GM19240 (cell line): Measurements from ENCODE around the gene ADAMTSL5.
A peak's percentile ranks its signal among the peaks of the same experiment; 100 is the strongest.
"Not testable (repeated sequence)": the region's sequence is repeated elsewhere in the genome, so short reads cannot be mapped to it uniquely, and the experiment has no call there.

Experiments used
- DNase-seq: peaks from one replicate; pipeline ENCODE4 v3.0.0; 2011; ENCODE audit warnings: low spot score; ENCODE audit not compliant: insufficient read length

Gene ADAMTSL5

DNA sequence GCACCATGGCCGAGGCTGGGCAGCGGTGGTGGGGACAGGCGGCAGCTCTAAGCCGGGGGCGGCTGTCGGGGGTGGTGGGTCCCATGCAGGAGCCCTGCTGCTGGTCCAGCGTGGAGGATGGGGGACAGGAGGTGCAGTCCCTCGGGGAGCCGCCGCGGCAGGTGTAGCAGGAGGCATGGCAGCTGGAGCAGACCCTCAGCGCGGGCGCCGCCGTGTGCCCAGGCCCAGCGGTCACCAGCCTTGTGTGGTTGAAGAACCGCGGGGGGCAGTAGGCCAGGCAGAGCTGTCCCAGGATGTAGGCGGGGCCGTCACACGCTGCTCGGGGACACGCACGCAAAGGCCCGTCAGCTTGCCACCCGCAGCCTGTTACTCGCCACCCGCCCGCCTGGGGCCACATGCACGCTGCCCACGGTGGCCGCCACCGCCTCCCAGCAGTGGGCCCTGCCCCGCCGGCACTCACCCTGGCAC is 30.9 kb downstream of the ADAMTSL5 start:
- no peak for DNase-seq

DNA sequence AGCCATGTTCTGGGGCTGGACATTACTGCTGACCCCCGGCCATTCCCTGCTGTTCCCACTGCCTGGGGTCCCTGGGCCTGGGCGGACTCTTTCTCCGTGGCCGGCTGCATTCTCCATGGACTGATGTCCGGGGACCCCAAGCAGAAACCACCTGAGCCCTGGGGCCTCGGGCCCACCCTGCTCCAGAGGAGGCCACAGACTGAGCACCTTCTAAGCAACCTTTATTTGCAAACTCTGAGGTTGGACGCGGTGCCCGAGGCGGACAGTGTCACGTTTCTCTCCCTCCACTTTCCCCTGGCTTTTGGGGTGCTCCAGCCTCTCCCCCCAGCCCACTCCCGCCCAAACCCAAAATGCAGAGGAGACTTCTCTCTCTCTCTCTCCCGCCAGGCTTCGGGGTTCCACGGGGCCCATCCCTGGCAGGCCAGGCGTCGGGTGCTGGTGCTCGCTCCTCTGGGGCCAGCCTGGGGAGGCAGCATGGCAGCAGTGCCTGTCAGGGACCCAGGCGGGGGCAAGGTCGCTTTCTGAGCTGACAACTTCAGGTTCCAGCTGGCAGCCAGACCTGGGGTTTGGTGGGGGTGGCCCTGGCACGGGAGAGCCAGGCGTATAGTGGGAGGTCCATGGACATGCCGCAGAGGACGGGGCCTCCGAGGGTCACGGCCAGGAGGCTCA is 31.5 kb downstream of the ADAMTSL5 start:
- no peak for DNase-seq

DNA sequence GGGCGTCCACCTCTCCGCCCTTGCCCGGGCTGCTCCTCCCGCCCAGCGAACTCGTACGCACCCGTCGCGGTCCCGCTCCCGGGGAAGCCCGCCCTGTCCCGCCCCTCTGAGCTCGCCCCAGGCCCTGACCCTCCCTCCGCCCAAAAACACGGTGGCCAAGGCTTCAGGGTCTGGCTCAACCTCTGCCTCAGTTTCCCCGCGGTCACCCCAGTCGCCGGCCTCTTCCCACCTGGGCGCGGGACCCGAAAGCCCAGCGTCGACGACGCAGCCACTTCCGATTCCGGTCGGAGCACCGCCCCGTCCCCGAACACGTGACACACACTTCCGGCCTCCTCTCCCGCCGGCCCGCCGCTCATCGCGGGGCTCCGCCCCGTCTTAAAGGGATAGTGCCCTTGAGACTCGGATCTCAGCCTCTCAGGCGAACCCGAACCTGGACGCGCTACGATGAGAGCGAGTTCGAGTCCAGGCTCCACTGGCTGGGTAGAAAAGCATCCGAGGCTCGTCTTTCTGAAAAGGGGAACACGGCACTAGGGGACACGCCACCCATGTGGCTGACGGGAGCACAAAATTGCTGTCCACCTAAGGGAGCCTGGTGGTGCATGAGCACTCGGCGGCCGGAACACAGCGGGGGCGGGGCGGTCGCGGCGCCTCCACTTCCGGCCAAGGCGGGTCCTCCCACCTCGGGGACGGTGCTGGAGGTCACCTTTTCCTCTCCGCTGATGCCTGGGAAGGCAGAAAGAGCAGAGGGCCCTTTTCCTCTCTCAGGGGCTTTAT is 33.7 kb downstream of the ADAMTSL5 start, which contains the start of gene C19orf25:
C19orf25 (minus strand) TSS at position 282 of the 774 bp plus-strand sequence. CDS start 312 bp downstream, outside the sequence.
- DNase-seq = peak; percentile 99

DNA sequence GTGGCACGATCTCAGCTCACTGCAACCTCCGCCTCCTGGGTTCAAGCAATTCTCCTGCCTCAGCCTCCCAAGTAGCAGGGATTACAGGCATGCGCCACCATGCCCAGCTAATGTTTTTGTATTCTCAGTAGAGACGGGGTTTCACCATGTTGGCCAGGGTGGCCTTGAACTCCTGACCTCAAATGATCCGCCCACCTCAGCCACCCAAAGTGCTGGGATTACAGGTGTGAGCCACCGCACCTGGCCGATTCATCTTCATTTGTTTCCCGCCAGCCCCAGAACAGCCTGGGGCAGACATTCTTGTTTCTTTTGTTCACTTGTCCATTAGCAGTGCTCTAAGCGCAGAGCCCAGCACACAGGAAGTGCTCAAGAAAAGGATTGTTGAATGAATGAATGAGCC is 35.8 kb downstream of the ADAMTSL5 start:
- not testable (repeated sequence) for DNase-seq

DNA sequence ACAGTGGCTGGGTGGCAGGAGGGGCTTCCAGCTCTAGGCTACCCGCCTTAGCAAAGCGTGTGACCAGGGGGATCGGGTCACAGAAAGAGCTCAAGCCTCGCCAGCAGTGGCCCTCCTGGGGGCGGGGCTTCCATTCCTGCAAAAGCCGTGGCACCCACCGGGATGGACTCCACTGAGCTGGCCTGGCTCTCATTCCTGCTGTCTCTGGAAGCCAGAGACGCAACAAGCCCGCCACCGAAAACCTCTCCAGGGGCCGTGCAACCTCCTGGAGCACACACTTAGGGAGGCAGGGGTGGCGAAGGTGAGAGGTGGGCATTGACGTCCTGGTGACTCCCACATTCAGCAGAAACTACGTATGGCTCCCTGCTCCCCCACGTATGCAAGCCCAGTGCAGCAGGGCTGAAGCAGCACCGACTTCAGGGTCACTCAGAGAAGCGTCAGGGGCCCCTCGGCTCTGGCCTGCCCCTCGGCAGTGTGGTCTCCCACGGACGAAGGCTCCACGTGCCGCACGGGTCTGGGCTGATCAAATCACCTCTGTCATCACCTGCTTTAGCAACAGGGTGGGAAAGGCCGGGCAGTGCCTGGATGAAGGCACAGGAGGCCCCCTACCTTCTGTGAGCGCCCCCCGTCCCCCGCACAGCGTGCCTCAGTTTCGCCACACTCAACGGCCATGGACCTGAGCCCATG is 36.9 kb downstream of the ADAMTSL5 start:
- DNase-seq = no peak

DNA sequence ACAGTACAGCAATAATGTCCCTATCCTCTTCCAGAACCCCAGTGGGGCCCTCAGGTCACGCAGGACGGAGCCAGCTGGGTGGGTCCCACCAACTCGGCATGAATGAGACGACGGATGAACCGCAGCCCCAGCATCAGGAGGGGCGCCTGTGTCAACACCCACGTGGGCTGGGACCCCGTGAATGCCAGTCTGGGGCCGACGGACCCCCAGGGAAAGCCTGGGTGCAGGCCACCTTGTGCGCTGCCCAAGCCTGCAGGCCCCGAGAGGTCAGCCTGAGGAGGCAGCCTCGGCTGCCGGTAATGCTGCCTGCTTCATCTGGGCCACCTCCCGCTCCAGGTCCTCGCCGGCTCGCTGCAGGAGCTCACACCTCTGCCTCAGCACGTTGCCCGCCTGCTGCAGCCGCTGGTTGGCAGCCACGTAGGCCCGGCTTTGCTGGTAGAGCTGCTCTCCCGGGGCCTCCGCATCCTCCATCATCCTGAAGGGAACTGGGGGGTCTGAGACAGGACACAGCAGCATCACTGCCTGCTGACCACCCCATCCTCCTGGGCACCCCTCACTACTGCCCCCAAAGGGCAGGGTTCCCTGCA is 38.0 kb downstream of the ADAMTSL5 start:
- no peak for DNase-seq

DNA sequence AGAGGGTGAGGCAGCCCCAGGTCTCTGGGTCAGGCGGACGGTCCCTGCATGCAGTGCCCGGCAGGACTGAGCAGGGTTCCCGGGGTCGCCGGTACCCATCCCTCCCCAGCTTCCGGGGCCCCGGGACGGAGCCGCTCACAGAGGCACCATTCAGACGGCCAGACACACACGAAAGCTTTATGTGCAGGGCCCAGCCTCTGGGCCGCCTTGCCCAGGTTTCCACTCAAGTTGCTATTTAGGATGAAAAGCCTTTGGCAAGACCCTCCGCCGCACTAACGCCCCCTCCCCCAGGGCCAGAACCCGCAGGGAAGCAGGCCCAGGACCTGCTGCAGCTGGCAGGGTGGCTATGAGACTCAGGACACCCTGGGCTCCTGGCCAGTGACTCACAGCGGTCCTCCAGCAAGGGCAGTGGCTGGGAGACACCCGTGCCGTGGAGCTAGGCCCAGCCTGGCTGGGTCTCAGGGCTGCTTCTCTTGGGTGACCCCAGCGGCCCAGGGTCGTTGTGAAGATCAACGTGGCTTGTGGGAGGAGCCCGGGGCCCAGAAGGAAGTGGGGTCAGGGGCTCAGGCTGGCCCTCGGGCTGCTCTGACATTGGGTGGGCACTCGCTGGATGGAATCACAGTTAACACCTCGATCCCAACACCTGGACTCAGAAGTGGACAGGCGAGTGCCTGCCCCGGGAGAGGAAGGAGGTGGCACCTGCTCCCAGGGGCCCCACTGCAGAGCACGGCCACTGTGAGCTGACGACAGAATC is 38.6 kb downstream of the ADAMTSL5 start:
- DNase-seq = no peak

DNA sequence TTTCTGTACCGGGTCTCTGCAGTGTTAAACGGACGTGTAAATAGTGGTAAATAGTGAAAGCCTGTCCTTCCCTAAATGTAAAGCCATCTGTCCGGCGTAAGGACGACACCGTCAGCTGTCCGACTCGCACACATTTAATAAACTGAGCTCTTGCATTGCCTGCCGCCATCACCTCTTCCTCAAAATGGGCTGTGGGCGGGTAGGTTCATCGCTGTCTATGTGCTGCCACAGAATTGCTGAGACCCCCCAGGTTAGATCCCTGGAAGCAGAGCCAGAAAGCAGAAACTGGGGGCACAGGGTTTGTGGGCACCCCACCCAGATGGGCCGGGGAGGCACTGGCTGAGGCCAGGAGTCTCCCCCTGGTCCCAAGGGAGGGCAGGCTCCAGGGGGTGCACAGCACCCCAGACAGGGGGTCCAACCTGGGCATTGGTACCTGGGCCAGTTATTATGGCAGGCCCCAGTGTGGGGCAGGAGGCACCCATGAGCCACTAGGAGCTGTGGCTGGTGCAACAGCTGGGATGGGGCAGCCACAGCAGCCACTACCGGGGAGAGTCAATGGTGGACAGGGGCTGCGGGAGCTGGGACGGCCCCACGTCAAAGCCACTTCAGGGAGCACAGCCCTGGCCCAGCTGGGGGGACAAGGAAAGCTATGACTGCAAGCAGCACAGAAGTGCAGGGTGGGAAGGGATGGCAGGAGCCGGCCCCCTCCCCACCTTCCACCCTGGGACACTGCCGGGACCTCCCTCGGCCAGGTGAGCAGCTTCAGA is 39.6 kb downstream of the ADAMTSL5 start:
- no peak for DNase-seq

DNA sequence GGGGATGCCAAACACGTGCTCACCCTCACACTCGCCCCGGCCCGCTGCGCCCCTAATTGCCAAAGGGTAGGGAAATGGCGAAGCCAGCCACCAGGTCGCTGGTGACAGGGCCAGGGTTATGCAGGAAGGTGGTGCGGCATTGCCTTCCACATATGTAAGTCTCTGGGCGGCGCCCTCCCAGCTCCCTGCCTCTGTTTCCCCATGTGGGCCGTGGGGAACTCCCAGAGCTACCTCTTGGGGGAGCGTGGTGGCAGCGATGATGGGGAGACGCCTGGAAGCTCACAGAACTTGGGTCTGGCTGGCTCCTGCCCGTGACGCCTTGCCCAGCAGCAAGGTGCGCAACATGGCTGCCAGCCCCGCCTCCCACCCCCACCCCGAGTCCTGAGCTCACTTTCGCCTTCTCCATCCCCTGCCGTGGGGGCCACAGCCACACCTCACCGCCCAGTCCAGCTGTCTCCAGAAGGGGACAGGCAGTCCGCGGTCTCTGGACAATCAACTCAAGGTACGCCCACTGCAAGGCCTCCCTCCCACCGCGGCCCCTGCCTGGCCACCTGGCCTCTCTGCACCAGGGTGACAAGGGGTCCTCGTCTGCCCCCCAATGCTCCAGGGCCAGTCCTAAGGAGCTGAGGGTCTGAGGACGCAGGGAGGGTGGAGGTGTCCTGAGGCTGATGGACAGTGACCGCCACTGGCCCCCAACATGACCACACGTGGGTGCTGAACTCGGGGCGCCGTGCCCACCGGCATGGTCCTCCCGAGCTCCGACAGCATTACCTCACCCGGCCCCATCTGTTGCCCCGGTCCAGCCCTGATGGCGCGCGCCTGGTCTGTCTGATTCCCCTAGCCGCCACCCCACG is 40.4 kb downstream of the ADAMTSL5 start:
- DNase-seq = no peak

DNA sequence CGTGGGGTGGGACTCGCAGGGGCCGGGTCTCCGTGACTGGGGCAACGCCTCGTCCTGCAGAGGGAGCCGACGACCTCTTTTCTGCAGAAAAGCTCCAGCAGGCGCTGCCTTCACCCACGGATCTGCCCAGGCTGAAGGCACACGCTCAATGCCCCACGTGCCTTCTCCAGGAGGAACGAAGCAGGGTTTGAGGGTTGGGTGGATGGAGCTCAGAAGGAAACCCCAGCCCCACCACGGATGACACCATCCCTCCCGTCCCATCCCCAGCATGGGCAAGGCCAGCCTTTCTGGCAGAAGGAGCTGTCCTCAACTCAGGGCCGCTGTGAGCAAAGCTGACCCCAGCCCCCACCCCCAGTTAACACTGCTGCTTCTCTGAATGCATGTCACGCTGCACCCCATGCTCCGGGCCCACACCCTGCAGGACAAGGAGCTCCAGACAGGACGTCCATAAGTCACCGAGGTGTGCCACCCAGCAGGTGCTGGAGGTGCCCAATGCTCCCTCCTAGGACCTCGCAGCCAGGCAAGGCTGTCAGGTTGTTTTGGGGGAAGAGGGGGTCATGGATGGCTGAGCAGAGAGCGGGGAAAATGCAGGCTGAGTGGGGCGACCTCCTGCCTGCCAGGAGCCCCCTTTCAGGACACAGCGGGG is 41.2 kb downstream of the ADAMTSL5 start:
- no peak for DNase-seq

DNA sequence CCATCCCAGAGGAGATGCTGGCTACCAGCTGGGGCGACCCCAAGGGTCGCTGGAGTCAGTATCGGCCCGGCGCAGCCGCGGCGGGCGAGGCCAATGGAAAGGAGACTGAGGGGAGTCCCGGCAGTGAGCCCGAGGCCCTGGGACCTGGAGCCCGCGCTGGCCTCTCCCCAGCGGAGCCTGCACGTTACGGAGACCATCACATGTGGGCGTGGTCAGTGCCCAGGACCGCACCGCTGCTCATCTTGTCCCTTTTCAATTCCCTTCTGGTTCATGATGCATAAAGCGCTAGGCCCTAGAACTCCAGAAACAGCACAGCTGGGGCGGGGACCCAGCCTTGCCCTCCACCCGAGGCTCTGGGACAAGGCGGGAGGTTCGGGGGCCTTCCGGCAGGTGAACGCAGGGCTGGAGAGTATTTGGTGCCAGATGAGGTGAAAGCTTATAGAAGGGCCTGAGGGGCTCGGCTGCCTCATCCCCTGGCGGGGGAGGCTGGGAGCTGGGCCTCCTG is 41.8 kb downstream of the ADAMTSL5 start:
- DNase-seq = no peak

DNA sequence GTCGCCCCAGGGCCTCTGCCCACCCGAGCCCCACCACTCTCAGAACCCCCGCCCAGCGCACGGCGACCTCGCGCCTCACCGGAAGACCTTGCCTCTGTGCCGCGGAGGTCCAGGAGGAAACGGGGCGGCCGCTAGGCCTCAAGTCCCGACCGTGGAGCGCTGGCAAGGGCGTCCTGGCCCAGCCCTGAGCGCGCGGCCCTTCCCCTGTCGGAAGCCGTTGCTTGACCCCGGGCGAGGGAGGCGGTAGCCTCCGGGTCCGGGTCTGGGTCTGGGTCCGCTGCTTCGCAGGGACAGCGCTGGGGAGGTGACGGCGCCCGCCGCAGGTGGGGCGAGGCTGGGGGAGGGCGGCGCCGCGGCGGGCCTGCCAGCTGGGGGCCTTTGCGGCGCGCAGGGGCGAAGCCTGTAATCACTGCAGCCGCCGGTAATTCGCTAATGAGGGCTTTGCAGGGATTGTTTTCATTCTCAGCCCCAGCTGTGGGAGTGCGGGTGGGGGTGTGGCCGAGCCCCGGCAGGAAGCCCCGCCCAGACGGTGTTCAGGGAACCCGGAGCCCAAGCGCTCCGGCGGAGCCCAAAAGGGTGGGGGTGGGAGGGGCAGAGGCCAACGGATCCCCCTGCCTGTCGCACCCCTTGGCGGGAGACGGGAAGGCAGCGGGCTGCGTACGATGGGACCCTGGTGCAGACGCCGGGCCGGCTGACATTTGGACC is 42.4 kb downstream of the ADAMTSL5 start:
- DNase-seq = no peak

DNA sequence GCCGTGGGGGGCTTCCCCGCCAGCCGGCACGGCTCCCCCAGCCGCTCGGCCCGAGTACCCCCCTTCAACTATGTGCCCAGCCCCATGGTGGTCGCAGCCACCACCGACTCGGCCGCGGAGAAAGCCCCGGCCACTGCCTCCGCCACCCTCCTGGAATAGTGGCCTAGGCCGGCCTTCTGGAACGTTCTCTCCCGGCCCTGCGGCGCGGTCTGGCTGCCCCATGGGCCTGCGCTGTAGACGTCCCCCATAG is 42.8 kb downstream of the ADAMTSL5 start:
- DNase-seq = no peak

DNA sequence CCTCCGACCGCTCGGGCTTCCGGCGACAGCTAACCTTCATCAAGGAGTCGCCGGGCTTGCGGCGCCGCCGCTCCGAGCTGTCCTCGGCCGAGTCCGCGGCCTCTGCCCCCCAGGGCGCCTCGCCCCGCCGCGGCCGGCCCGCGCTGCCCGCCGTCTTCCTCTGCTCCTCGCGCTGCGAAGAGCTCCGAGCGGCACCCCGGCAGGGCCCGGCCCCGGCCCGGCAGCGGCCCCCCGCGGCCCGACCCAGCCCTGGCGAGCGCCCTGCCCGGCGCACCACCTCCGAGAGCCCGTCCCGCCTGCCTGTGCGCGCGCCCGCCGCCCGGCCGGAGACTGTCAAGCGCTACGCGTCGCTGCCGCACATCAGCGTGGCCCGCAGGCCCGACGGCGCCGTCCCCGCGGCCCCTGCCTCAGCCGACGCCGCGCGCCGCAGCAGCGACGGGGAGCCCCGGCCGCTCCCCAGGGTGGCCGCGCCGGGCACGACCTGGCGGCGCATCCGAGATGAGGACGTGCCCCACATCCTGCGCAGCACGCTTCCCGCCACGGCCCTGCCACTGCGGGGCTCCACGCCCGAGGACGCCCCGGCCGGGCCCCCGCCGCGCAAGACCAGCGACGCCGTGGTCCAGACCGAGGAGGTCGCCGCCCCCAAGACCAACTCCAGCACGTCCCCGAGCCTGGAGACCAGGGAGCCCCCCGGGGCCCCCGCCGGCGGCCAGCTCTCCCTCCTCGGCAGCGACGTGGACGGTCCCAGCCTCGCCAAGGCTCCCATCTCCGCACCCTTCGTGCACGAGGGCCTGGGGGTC is 43.4 kb downstream of the ADAMTSL5 start:
- DNase-seq = no peak

DNA sequence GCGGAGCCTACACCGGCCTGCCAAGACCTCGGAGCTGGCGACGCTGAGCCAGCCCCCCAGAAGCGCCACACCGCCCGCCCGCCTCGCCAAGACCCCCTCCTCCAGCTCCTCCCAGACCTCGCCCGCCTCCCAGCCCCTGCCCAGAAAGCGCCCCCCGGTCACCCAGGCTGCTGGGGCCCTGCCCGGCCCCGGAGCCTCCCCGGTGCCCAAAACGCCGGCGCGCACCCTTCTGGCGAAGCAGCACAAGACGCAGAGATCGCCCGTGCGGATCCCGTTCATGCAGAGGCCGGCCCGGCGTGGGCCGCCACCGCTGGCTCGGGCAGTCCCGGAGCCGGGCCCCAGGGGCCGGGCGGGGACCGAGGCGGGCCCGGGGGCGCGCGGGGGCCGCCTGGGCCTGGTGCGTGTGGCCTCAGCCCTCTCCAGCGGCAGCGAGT is 44.0 kb downstream of the ADAMTSL5 start:
- DNase-seq = no peak

DNA sequence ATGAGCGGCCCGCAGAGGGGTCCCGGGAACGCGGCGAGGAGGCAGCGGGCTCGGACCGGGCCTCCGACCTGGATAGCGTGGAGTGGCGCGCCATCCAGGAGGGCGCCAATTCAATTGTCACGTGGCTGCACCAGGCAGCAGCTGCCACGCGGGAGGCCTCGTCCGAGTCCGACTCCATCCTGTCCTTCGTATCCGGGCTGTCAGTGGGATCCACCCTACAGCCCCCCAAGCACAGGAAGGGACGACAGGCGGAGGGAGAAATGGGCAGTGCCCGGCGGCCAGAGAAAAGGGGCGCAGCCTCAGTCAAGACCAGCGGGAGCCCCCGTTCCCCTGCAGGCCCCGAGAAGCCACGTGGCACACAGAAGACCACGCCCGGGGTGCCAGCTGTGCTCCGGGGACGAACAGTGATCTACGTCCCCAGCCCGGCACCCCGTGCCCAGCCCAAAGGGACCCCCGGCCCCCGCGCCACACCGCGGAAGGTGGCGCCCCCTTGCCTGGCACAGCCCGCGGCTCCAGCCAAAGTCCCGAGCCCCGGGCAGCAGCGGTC is 44.5 kb downstream of the ADAMTSL5 start:
- DNase-seq = no peak
